GM23248 (cell line): Measurements from ENCODE around the gene ZMIZ1.

Source experiments
- EZH2 ChIP-seq: fragments of 200-600 bp; sonication (generic); IDR thresholded peaks from 2 replicates; pipeline ENCODE4 v1.6.1; 2018; ENCODE audit warnings: antibody characterized with exemption, mild to moderate bottlenecking; ENCODE audit not compliant: insufficient read depth, poor library complexity, severe bottlenecking
- EZH2phosphoT487 ChIP-seq: fragments of 200-600 bp; sonication (generic); IDR thresholded peaks from 2 replicates; pipeline ENCODE4 v1.6.1; 2018; ENCODE audit warnings: antibody characterized with exemption, moderate library complexity, mild to moderate bottlenecking, low read depth; ENCODE audit not compliant: insufficient read depth

DNA sequence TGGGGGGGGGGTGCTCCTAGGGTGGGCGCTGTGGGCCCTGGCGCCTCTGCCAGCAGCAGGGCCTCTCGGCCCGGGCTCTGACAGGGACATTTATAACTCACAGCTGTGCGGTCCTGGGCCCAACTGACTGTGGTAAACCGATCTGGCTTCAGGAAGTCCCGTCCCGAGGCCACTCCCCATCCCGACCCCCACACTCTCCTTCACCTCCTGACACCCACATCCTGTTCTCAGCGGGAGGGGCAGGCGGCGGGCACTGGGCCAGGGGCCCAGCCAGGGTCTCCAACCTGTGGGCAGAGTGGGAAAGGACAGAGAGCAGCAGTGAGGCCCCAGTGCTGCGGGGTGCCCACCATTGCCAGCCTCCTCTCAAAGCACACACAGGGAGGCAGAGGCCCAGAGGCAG lies 69.1 kb downstream of the ZMIZ1 start:
- TF ChIP-seq EZH2, result no peak
- TF ChIP-seq EZH2phosphoT487, result no peak
